GM21576 (cell line): Measurements from ENCODE around the gene MMP17.
"Not testable (repeated sequence)": the region's sequence is repeated elsewhere in the genome, so short reads cannot be mapped to it uniquely, and the experiment has no call there.

Experiments
- ATAC-seq: cut with Tn5 transposase; IDR thresholded peaks from one replicate; pipeline ENCODE4 v1.9.1; 2021; ENCODE audit warnings: mild to moderate bottlenecking, moderate library complexity; ENCODE audit not compliant: unreplicated experiment

Gene MMP17

DNA sequence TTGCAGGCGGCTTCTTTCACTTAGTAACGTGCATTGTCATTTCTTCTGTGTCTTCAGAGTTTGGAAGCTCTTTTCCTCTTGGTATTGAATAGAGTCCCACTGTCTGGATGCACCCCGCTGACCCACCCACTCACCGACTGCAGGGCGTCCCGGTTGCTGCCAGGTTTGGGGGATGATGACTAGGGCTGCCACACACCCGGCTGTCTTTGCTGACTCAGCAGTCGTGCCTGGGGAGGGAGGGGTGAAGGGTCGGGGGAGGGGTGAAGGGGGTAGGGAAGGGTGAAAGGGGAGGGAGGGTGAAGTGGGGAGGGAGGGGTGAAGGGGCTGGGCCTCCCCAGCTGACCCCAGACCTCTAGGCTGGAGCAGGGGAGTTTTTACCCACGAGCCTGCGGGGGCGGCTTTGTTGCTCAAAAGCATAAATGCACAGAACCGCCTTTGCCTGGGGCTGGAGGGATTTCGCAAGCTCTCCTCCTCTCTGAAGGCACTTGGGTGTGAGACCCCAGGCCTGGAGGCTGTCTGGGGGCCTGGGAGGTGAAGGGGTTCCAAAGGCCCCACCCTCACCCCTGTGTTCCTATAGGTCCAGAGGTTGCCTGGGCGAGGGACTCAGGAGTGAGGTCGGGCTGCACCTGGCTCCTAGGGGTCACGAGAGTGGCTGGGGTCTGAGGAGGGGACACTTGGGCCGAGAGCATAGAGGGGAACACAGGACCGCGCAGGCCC is 35.0 kb downstream of the MMP17 start:
- ATAC-seq, result no peak

- no peak for ATAC-seq
These were observed 35.7 kb downstream of the MMP17 start for GRCh38 chr12:131863711-131864396.

GRCh38 chr12:131864469-131864868 is 36.3 kb downstream of the MMP17 start:
- ATAC-seq, result no peak

GRCh38 chr12:131865180-131865875 is 37.1 kb downstream of the MMP17 start:
- ATAC-seq, result no peak

GRCh38 chr12:131867471-131867870 is 39.3 kb downstream of the MMP17 start:
- no peak for ATAC-seq

GRCh38 chr12:131867891-131868675 is 39.9 kb downstream of the MMP17 start:
- ATAC-seq, result no peak

DNA sequence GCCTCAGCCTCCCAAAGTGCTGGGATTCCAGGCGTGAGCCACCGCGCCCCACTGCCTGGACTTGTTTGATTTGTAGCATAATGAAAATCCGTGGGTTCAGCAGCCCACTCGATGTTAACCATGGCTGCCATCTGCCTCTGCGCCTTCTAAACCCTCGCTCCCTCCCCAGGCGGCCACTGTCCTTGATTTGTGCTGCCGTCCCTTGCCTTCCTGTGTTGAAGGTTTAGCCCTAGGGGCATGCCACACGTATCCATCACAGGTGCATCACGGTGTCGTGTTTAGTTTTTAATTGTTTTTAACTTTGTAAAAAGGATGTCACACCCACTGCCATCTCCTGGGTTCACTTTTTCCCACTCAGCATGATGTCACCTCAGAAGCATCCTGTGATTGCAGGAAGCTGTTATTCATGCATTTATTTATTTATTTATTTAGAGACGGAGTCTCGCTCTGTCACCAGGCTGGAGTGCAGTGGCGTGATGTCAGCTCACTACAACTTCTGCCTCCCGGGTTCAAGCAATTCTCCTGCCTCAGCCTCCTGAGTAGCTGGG is 41.8 kb downstream of the MMP17 start:
- no peak for ATAC-seq

DNA sequence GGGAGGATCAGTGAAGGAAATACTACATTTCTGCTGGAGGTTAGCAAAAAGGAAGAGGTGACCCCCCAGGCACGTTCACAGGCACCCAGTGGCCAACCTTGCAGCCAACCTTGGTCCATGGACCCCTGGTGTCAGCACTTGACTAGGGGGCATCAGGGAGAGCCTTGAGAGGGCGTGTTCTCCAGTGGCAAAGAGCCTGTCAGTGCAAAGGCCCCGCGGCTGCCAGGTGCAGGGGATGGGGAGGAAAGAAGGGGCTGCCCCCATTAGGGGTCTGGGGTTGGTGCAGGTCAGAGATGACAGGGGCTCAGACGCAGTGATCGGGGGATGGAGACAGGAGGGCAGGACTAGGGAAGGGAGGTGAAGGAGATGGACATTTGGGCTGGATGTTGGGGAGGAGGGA is 43.5 kb downstream of the MMP17 start:
- ATAC-seq, result no peak

DNA sequence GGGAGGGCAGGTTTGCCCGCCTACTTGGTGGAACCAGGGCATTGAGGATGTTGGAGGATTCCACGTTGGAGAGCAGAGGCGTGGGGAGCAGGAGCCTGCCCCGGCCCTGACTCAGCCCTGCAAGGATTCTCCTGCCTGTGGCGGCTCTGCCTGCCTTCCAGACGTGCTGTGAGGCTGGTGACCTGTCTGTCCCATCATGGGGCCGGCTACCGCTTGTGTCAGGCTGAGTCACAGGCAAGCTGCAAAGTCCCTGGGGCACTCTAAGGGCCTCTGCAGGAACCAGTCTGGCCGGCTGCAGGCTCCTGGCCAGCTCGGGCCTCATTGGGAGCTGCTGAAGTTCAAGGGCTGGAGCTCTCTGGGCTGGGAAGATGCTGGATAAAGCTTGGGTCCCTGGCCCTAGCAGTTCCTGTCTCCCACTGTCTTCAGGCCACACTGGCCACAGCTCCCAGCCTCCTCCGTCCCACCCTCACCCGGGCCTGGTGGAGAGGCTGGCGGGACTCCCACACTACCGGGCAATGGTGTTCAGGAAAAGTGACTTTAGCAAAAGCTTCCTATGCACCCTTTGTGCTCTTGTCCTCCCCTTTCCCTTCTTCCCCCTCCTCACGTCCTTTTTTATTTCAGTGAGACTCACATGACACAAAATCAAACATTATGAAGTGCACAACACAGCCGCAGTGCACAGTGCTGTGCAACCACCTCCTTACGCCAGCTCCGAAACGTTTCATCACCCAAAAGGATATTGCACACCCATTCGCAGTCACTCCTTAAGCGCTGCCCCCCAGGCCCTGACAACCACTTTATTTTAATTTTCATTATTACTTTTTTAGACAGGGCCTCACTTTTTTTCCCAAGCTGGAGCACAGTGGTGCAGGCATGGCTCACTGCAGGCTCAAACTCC is 44.2 kb downstream of the MMP17 start:
- no peak for ATAC-seq

- ATAC-seq, result no peak
These were observed 45.1 kb downstream of the MMP17 start for GRCh38 chr12:131873293-131873692.

DNA sequence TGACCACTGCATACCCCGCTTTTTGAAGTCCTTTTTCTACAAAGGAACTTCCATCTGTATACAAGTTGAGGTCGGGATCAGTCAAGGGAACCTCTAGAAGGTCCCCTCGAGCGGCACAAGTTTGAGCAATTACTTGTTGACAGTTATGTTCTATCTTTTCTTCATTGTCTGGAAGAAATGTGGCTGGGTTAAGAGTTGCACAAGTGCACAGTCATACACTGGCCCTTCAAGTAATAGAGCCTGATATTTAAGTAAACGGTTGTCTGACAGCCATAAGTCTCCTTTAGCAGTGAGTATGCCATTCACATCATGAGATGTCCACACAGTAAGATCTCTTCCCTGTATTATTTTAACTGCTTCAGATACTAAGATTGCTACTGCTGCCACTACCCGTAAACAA is 46.8 kb downstream of the MMP17 start:
- not testable (repeated sequence) for ATAC-seq

- ATAC-seq, result not testable (repeated sequence)
These were observed 49.0 kb downstream of the MMP17 start for GRCh38 chr12:131877216-131877615.

- ATAC-seq, result not testable (repeated sequence)
These were observed 50.2 kb downstream of the MMP17 start for GRCh38 chr12:131878436-131878835.

DNA sequence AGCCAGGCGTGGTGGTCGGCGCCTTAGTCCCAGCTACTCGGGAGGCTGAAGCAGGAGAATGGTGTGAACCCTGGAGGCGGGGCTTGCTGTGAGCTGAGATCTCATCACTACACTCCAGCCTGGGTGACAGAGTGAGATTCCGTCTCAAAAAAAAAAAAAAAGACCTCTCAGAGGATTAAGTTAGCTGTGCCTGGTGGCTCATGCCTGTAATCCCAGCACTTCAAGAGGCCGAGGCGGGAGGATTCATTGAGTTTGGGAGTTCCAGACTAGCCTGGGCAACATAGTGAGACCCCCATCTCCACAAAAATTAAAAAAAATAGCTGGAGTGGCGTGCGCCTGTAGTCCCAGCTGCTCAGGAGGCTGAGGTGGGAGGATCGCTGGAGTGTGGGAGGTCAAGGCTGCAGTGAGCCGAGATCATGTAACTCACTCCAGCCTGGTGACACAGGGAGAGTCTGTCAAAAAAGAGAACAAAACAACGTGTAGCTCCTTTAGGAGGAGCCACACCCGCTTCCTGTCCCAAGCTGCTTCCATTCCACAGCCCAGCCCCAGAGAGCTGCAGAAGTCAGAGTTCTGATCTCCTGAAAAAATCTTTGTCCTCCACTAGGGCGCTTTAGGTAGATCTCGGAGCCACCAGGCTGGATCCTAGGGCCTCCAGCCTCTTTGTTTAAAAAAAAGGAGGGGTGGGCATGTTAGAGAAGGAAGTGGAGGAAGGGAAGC is 54.8 kb downstream of the MMP17 start:
- ATAC-seq, result no peak

DNA sequence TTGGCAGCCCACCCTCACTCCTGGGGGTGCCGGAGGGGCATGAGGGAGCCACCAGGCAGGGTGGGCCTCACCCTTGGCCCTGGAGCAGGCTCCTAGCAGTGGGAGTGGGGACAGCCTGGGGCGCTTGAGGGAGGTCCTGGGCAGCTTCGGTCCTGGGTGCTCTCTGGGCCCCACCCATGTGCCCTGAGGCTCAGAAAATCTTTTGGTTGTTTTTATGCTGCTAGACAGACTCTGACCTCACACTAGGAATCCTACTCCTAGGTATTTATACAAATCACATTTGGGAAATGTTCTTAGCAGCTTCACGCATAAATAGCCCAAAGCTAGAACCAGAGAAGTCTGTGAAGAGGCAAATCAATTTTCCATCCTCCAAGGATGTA is 55.3 kb downstream of the MMP17 start:
- ATAC-seq, result no peak

DNA sequence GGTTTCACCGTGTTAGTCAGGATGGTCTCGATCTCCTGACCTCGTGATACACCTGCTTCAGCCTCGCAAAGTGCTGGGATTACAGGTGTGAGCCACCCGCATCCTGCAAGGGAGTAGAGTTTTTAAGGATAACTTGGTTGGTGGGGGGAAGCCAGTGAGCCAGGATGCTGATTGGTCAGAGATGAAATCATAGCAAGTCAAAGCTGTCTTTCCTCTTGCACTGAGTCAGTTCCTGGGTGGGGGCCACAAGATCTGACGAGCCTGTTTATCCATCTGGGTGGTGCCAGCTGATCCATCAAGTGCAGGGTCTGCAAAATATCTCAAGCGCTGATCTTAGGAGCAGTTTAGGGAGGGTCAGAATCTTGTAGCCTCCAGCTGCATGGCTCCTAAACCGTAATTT is 56.9 kb downstream of the MMP17 start:
- ATAC-seq, result not testable (repeated sequence)

- ATAC-seq, result no peak
These were observed 57.4 kb downstream of the MMP17 start for GRCh38 chr12:131885543-131886057.

DNA sequence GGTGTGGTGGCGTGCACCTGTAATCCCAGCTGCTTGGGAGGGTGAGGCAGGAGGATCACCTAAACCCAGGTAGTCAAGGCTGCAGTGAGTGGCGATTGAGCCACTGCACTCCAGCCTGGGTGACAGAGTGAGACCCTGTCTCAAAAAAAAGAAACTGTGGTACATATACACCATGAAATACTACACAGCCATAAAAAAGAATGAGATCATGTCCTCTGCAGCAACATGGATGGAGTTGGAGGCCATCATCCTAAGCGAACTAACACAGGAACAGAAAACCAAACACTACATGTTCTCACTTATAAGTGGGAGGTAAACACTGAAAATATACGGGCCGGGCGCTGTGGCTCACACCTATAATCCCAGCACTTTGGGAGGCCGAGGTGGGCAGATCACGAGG is 63.5 kb downstream of the MMP17 start:
- not testable (repeated sequence) for ATAC-seq
